HepG2 (cell line): ENCODE measurements around the gene SLC22A7. TPM values are rescaled to one million over a fixed set of nuclear protein-coding genes. Genes with fewer than 3 reads are reported as not detected.

Experiments used
- AFF4 ChIP-seq: sonication (generic); formaldehyde crosslinking; IDR thresholded peaks from 2 replicates; pipeline ENCODE4 v1.4.0; 2020; ENCODE audit warnings: missing genetic modification reagents
- CTCF ChIP-seq: sonication (generic); formaldehyde crosslinking; IDR thresholded peaks from 2 replicates; pipeline ENCODE4 v1.5.0; 2020; ENCODE audit warnings: mild to moderate bottlenecking, missing genetic modification reagents, moderate library complexity
- GMEB1 ChIP-seq: sonication (generic); formaldehyde crosslinking; IDR thresholded peaks from 2 replicates; pipeline ENCODE4 v1.5.1; 2020; ENCODE audit warnings: missing genetic modification reagents, mild to moderate bottlenecking, borderline replicate concordance
- KDM6A ChIP-seq: IDR thresholded peaks from 2 replicates; pipeline ENCODE4 v1.6.1; 2016; ENCODE audit warnings: low read depth
- PAWR ChIP-seq: sonication (generic); formaldehyde crosslinking; IDR thresholded peaks from 2 replicates; pipeline ENCODE4 v1.4.0; 2020; ENCODE audit warnings: missing genetic modification reagents, mild to moderate bottlenecking, borderline replicate concordance
- SP2 ChIP-seq: sonication (generic); formaldehyde crosslinking; IDR thresholded peaks from 2 replicates; pipeline ENCODE4 v1.5.1; 2020; ENCODE audit warnings: mild to moderate bottlenecking, missing genetic modification reagents
- THAP7 ChIP-seq: sonication (generic); formaldehyde crosslinking; IDR thresholded peaks from 2 replicates; pipeline ENCODE4 v1.8.1; 2023; ENCODE audit warnings: mild to moderate bottlenecking, missing genetic modification reagents
- ZBTB14 ChIP-seq: sonication (generic); formaldehyde crosslinking; IDR thresholded peaks from 2 replicates; pipeline ENCODE4 v1.4.0; 2020; ENCODE audit warnings: missing genetic modification reagents
- ZBTB4 ChIP-seq: sonication (generic); formaldehyde crosslinking; IDR thresholded peaks from 2 replicates; pipeline ENCODE4 v1.4.0; 2020; ENCODE audit warnings: missing genetic modification reagents, mild to moderate bottlenecking, borderline replicate concordance
- ZNF20 ChIP-seq: sonication (generic); formaldehyde crosslinking; IDR thresholded peaks from 2 replicates; pipeline ENCODE4 v1.4.0; 2020; ENCODE audit warnings: mild to moderate bottlenecking, moderate library complexity, missing genetic modification reagents
- ZNF232 ChIP-seq: sonication (generic); formaldehyde crosslinking; IDR thresholded peaks from 2 replicates; pipeline ENCODE4 v1.4.0; 2020; ENCODE audit warnings: missing genetic modification reagents, borderline replicate concordance
- ZNF530 ChIP-seq: sonication (generic); formaldehyde crosslinking; IDR thresholded peaks from 2 replicates; pipeline ENCODE4 v1.5.0; 2020; ENCODE audit warnings: low read depth, mild to moderate bottlenecking, missing genetic modification reagents
- ZNF547 ChIP-seq: sonication (generic); formaldehyde crosslinking; IDR thresholded peaks from 2 replicates; pipeline ENCODE4 v1.5.1; 2020; ENCODE audit warnings: mild to moderate bottlenecking, missing genetic modification reagents
- ZNF670 ChIP-seq: sonication (generic); formaldehyde crosslinking; IDR thresholded peaks from 2 replicates; pipeline ENCODE4 v1.8.0; 2022; ENCODE audit warnings: mild to moderate bottlenecking, missing genetic modification reagents, borderline replicate concordance
- ZNF883 ChIP-seq: sonication (generic); formaldehyde crosslinking; IDR thresholded peaks from 2 replicates; pipeline ENCODE4 v1.5.1; 2020; ENCODE audit warnings: mild to moderate bottlenecking, missing genetic modification reagents; ENCODE audit errors: not compliant biosample characterization
- polyA plus RNA-seq, 8 experiments: library from polyadenylated mRNA; depleted of rRNA in 3 of 8; stranded (reverse) in 7 of 8; unstranded in 1 of 8; fragments of >200 nt; fragmentation: Illumina TruSeq in 4 of 8; extraction: Trizol in 4 of 8; gene quantifications; 2 replicates each; pipeline versions ENCODE4 v1.2.1 to v1.2.3, GENCODE V29; 2011 to 2016; ENCODE audit warnings: low read depth in 4 of 8, missing spikeins in 1 of 8, mixed read lengths in 1 of 8; ENCODE audit not compliant: insufficient read depth in 1 of 8
- total RNA-seq, 5 experiments: library from RNA; depleted of rRNA; stranded (reverse); fragments of >200 nt; fragmentation: Illumina TruSeq; extraction: Trizol; gene quantifications; 2 replicates each; pipeline ENCODE4 v1.2.3, GENCODE V29; 2016; ENCODE audit warnings: low read depth in 1 of 5

The SLC22A7 gene
- total and polyA plus RNA-seq, 2 of the 13 experiments (the other 11 are each of a cell fraction or from before 2014, with no cell fraction given), result 5.3 to 22.6 TPM

GRCh38 chr6:43286980-43287716, 10.9 kb upstream of the SLC22A7 start (continued):
- peak; percentile 74 for TF ChIP-seq CTCF (CRISPR knock-in tag)
- no peak for TF ChIP-seq PAWR (CRISPR knock-in tag)
- peak; percentile 18; the same call in 1 of the 2 replicates for TF ChIP-seq ZBTB4 (CRISPR knock-in tag)
- TF ChIP-seq GMEB1 (CRISPR knock-in tag), result 0 out of 2 replicates have a peak, but pooled peaks have one; percentile 41
- no peak for TF ChIP-seq AFF4
- no peak for TF ChIP-seq ZBTB14 (CRISPR knock-in tag)
- TF ChIP-seq ZNF547, result peak; percentile 77; the same call in 1 of the 2 replicates
- TF ChIP-seq KDM6A, result peak; percentile 48; the same call in 1 of the 2 replicates
- 0 out of 2 replicates have a peak, but pooled peaks have one; percentile 54 for TF ChIP-seq ZNF232 (CRISPR knock-in tag)
- TF ChIP-seq SP2 (CRISPR knock-in tag), result no peak
- TF ChIP-seq ZNF530, result no peak
- no peak for TF ChIP-seq ZNF670 (CRISPR knock-in tag)
- TF ChIP-seq ZNF883, result peak; percentile 92
- no peak for TF ChIP-seq ZNF20 (CRISPR knock-in tag)
- TF ChIP-seq THAP7 (CRISPR knock-in tag), result peak; percentile 83; the same call in 1 of the 2 replicates
